ENCODE results near the gene FBXL7. TPM values are rescaled to one million over a fixed set of nuclear protein-coding genes. Genes with fewer than 3 reads are reported as not detected.

FBXL7 gene
- total and polyA plus RNA-seq, 2 of the 8 experiments (the other 6 are each of a cell fraction or from before 2014, with no cell fraction given): 17.7 to 17.8 TPM

DNA sequence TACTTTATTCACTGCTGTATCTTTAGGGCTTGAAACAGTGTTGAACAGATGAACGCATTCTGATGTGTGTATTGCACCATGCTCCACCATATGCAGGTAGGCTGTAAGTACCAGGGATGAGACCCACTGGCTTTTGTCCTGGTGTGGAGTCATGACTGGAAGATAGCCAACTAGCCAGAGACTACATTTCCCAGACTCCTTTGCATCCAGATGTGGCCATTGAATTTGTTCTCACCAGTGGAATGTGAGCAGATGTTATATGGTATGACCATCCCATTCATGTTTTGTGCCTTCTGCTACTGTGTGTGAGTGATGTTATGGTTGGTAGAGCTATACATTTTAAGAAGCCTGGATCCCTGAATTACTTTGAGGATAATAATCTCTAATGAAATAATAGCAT, 7.4 kb upstream of the FBXL7 start:
- Histone ChIP-seq H4K20me1 (replicated peaks in 1 of 2; ENCODE audit: control insufficient read depth in 1 of 2, insufficient read depth in 2 of 2, low read length in 2 of 2) (no peaks in the 10 kb centered on the region), H2AK5ac (ENCODE audit: low read depth, low read length) (no peak overlapping the region), H3K79me1 (ENCODE audit: low read depth, low read length) (no peaks in the 10 kb centered on the region), H3K27me3 (replicated peaks in 1 of 4; ENCODE audit: control insufficient read depth in 3 of 4, extremely low read depth in 1 of 4, insufficient read depth in 3 of 4, low read length in 3 of 4) (no peaks in the 10 kb centered on the region), H4K5ac (ENCODE audit: insufficient read length, low read depth, low read length) (no peak overlapping the region), H3K14ac (ENCODE audit: insufficient read length) (no peak overlapping the region), H4K91ac (replicated peaks; ENCODE audit: insufficient read length, low read length) (peak overlapping the region; percentile 56), H2BK5ac (ENCODE audit: low read depth, low read length) (no peak overlapping the region), H3K27ac (ENCODE audit: low read depth, low read length) (no peak overlapping the region), H3K18ac (ENCODE audit: extremely low read depth, low read length) (no peak overlapping the region), H3K79me2 (ENCODE audit: control insufficient read depth in 1 of 2, insufficient read depth in 2 of 2, low read length in 2 of 2) (no peaks in the 10 kb centered on the region), H3K4ac (replicated peaks; ENCODE audit: insufficient read length, low read depth, low read length) (no peak overlapping the region), H3K9ac (replicated peaks in 1 of 4; ENCODE audit: extremely low read depth in 1 of 4, low read depth in 3 of 4, low read length in 3 of 4) (no peak overlapping the region), H2AFZ (ENCODE audit: low read length) (no peak overlapping the region), H3K4me3 (ENCODE audit: extremely low read depth in 1 of 4, insufficient read depth in 2 of 4, low read depth in 3 of 4, low read length in 4 of 4) (no peak overlapping the region), H3K23ac (ENCODE audit: insufficient read length) (no peak overlapping the region), H2BK12ac (ENCODE audit: low read depth, low read length) (no peak overlapping the region), H3K4me1 (replicated peaks in 1 of 4; ENCODE audit: control insufficient read depth in 3 of 4, insufficient read depth in 4 of 4, low read length in 3 of 4) (peaks cover 0 to 4% (median 0%) of the 10 kb centered on the region in 4 experiments; a peak in 1 of 7 replicates), H3K23me2 (ENCODE audit: low read depth, low read length) (no peaks in the 10 kb centered on the region), H2BK120ac (replicated peaks; ENCODE audit: low read depth, low read length) (no peak overlapping the region), H2BK15ac (ENCODE audit: low read length) (0 out of 2 replicates have a peak overlapping the region, but pooled peaks have one; percentile 20), H2BK20ac (ENCODE audit: low read length) (no peak overlapping the region), H3K4me2 (ENCODE audit: insufficient read depth in 1 of 2, low read depth in 2 of 2, low read length in 2 of 2) (no peak overlapping the region), H4K8ac (ENCODE audit: extremely low read depth, insufficient read depth, low read length) (no peak overlapping the region), H3K36me3 (ENCODE audit: control insufficient read depth in 2 of 4, insufficient read depth in 4 of 4, low read length in 3 of 4) (no peaks in the 10 kb centered on the region), H3K56ac (replicated peaks; ENCODE audit: insufficient read length, low read depth, low read length) (no peak overlapping the region), H3K9me3 (ENCODE audit: insufficient read depth in 2 of 2, low read depth in 1 of 2, low read length in 1 of 2) (no peaks in the 10 kb centered on the region)
- WGBS, 2 experiments (ENCODE audit: extremely low coverage in 1 of 2, insufficient coverage in 1 of 2, insufficient read length in 1 of 2, insufficient replicate concordance in 2 of 2, low coverage in 1 of 2, low lambda C conversion rate in 2 of 2, missing lambda C conversion rate in 1 of 2): 95% methylated on average over 1 of the region's 1 CpG; no CpG with 5 or more reads in 1 of the 2 experiments
- no peak for FAIRE-seq
- CTCF ChIA-PET (ENCODE audit: partially characterized antibody): no interaction called here
- no peak for DNase-seq (ENCODE audit: low read depth in 1 of 2, low spot score in 2 of 2)
- POLR2A ChIA-PET (ENCODE audit: partially characterized antibody): no interaction called here
- TF ChIP-seq SIRT6 (IDR thresholded peaks at IDR 0.05; ENCODE audit: low read length) (no peak), USF2 (IDR thresholded peaks at IDR 0.05; ENCODE audit: low read length) (no peak), CREB1 (IDR thresholded peaks at IDR 0.05) (0 out of 2 replicates have a peak, but pooled peaks have one; percentile 14), ASH2L (IDR thresholded peaks at IDR 0.05; ENCODE audit: low read length) (no peak), YY1 (IDR thresholded peaks at IDR 0.05; ENCODE audit: low read depth, low read length) (0 out of 2 replicates have a peak, but pooled peaks have one; percentile 49), E2F6 (IDR thresholded peaks at IDR 0.05) (no peak), JUND (IDR thresholded peaks at IDR 0.05; ENCODE audit: low read length) (no peak), CHD1 (IDR thresholded peaks at IDR 0.05; ENCODE audit: low read depth, low read length) (no peak), SP4 (IDR thresholded peaks at IDR 0.05; ENCODE audit: low read length) (no peak), GTF2F1 (IDR thresholded peaks at IDR 0.05; ENCODE audit: borderline replicate concordance, low read depth, low read length) (no peak), CHD2 (IDR thresholded peaks at IDR 0.05; ENCODE audit: low read length) (no peak), MAFK (IDR thresholded peaks at IDR 0.05; ENCODE audit: low read depth, low read length) (no peak), EGR1 (IDR thresholded peaks at IDR 0.05; ENCODE audit: borderline replicate concordance, low read depth, low read length) (no peak), TBP (IDR thresholded peaks at IDR 0.05; ENCODE audit: low read depth, low read length) (no peak), TAF7 (optimal IDR thresholded peaks at IDR 0.05; ENCODE audit: borderline replicate concordance, low read depth, low read length) (no peak)

Measured in H1 (cell line).